Osteoblast (primary cell): ENCODE data around the gene SOCS2. TPM values are rescaled to one million over a fixed set of nuclear protein-coding genes. Genes with fewer than 3 reads are reported as not detected.

ENCODE experiments used
- DNase-seq: peaks from one replicate; pipeline ENCODE4 v3.0.0; 2011; ENCODE audit warnings: low spot score, mixed read lengths; ENCODE audit not compliant: insufficient read length; ENCODE audit errors: missing footprints
- H2AFZ ChIP-seq: 2 replicates; pipeline ENCODE4 v1.6.0; 2011; ENCODE audit warnings: mild to moderate bottlenecking, low read length
- H3K27ac ChIP-seq: 2 replicates; pipeline ENCODE4 v1.5.1; 2011; ENCODE audit warnings: mild to moderate bottlenecking, low read depth, low read length, moderate library complexity
- H3K27me3 ChIP-seq: 2 replicates; pipeline ENCODE4 v1.6.0; 2012; ENCODE audit warnings: mild to moderate bottlenecking, control low read depth, inconsistent platforms, low read length, moderate library complexity; ENCODE audit not compliant: insufficient read depth
- H3K36me3 ChIP-seq: 2 replicates; pipeline ENCODE4 v1.5.1; 2011; ENCODE audit warnings: mild to moderate bottlenecking, low read length, control low read depth, moderate library complexity; ENCODE audit not compliant: insufficient read depth
- H3K4me1 ChIP-seq: 2 replicates; pipeline ENCODE4 v1.5.1; 2011; ENCODE audit warnings: mild to moderate bottlenecking, low read length, control low read depth, moderate library complexity; ENCODE audit not compliant: insufficient read depth
- H3K4me2 ChIP-seq: 2 replicates; pipeline ENCODE4 v1.6.0; 2011; ENCODE audit warnings: mild to moderate bottlenecking, low read length; ENCODE audit not compliant: insufficient read depth
- H3K4me3 ChIP-seq: fragments of 200-600 bp; sonication (generic); 3 replicates; pipeline ENCODE4 v1.5.1; 2012; ENCODE audit warnings: mild to moderate bottlenecking, low read length, inconsistent platforms; ENCODE audit not compliant: insufficient read depth
- H3K79me2 ChIP-seq: 2 replicates; pipeline ENCODE4 v1.6.0; 2012; ENCODE audit warnings: mild to moderate bottlenecking, low read length, control low read depth, inconsistent platforms; ENCODE audit not compliant: insufficient read depth
- H3K9me3 ChIP-seq: 2 replicates; pipeline ENCODE4 v1.5.1; 2011; ENCODE audit warnings: low read depth, low read length, control low read depth
- H4K20me1 ChIP-seq: 2 replicates; pipeline ENCODE4 v1.6.0; 2012; ENCODE audit warnings: mild to moderate bottlenecking, low read length, control low read depth; ENCODE audit not compliant: insufficient read depth
- CTCF ChIP-seq: IDR thresholded peaks from 2 replicates; pipeline ENCODE4 v1.5.1; 2011; ENCODE audit warnings: mild to moderate bottlenecking, low read depth, low read length, moderate library complexity; ENCODE audit errors: extremely low read depth
- total RNA-seq: library from RNA; depleted of rRNA; stranded (reverse); fragments of >200 nt; gene quantifications from 2 replicates; pipeline ENCODE4 v1.2.3, GENCODE V29; 2012

SOCS2 gene
- total RNA-seq, 1 donor: 32.6 TPM

GRCh38 chr12:93595351-93595750 lies 22.9 kb downstream of the SOCS2 start:
- Histone ChIP-seq H3K9me3 (no peaks in the 10 kb centered on the region), H3K4me1 (peaks cover 23% of the 10 kb centered on the region), H4K20me1 (no peaks in the 10 kb centered on the region), H3K27ac (peak overlapping the region; percentile 96), H2AFZ (peak overlapping the region; percentile 71), H3K4me2 (peak overlapping the region; percentile 95), H3K4me3 (peak overlapping the region; percentile 57), H3K79me2 (no peaks in the 10 kb centered on the region), H3K27me3 (no peaks in the 10 kb centered on the region), H3K36me3 (no peaks in the 10 kb centered on the region)
- no peak for TF ChIP-seq CTCF
- no peak for DNase-seq

DNA sequence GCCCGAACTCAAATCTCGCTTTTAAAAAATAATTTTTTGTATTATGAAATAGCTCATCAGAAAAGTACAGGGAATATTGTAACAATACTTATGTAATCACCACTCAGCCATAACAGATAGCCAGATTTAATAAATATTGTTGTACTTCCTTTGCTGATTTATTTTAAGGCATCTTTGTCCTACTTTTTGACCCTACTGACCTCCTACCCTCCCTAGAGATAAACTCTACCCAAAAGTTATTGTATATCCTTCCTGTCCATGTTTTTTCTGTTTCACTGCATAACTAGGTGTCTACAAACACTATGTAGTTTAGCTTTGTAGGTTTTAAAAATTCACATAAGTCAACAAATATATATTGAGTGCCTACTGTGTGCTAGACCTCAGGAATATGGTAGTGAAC lies 25.1 kb downstream of the SOCS2 start:
- TF ChIP-seq CTCF: no peak
- peaks cover 14% of the 10 kb centered on the region for H3K4me1 ChIP-seq
- no peaks in the 10 kb centered on the region for H3K9me3 ChIP-seq

DNA sequence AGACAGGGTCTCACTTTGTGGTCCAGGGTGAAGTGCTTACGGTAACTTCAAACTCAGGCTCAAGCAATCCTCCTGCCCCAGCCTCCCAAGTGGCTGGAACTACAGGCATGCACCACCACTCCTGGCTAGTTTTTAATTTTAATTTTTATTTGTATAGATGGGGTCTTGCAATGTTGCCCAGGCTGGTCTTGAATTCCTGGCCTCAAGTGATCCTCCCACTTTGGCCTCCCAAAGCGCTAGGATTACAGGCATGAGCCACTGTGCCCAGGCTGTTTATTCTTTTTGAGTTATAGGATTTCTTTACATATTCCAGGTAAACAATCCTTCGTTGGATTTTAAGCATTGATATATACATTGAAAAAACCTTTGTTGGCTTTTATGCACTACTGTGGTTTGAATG lies 26.7 kb downstream of the SOCS2 start:
- DNase-seq: no peak
- no peak for TF ChIP-seq CTCF
- Histone ChIP-seq H3K27ac (no peak overlapping the region), H3K79me2 (no peaks in the 10 kb centered on the region), H3K4me2 (no peak overlapping the region), H3K4me1 (no peaks in the 10 kb centered on the region), H3K36me3 (no peaks in the 10 kb centered on the region), H3K27me3 (no peaks in the 10 kb centered on the region), H3K4me3 (no peak overlapping the region), H2AFZ (no peak overlapping the region), H3K9me3 (no peaks in the 10 kb centered on the region), H4K20me1 (no peaks in the 10 kb centered on the region)

More for the DNA sequence above, 25.1 kb downstream of the SOCS2 start:
- Histone ChIP-seq H3K4me3 (no peak overlapping the region), H3K27ac (no peak overlapping the region), H3K4me2 (no peak overlapping the region), H3K79me2 (no peaks in the 10 kb centered on the region), H3K27me3 (no peaks in the 10 kb centered on the region), H3K36me3 (no peaks in the 10 kb centered on the region), H4K20me1 (no peaks in the 10 kb centered on the region), H2AFZ (no peak overlapping the region)
- no peak for DNase-seq

- H3K4me3 ChIP-seq: no peak overlapping the region
- H3K27ac ChIP-seq: no peak overlapping the region
- no peaks in the 10 kb centered on the region for H3K9me3 ChIP-seq
- H3K4me1 ChIP-seq: no peaks in the 10 kb centered on the region
- DNase-seq: no peak
- no peaks in the 10 kb centered on the region for H3K36me3 ChIP-seq
- H4K20me1 ChIP-seq: no peaks in the 10 kb centered on the region
- no peak overlapping the region for H3K4me2 ChIP-seq
- no peaks in the 10 kb centered on the region for H3K27me3 ChIP-seq
- no peaks in the 10 kb centered on the region for H3K79me2 ChIP-seq
- H2AFZ ChIP-seq: no peak overlapping the region
- no peak for TF ChIP-seq CTCF
These were observed 29.1 kb downstream of the SOCS2 start for GRCh38 chr12:93601591-93601990.
